SIG-M5 treated with dmso at 0.1 percent for 504 hours (cell line): ENCODE measurements around the gene RNF121.
"Not testable (repeated sequence)": the region's sequence is repeated elsewhere in the genome, so short reads cannot be mapped to it uniquely, and the experiment has no call there.

Source experiments
- DNase-seq: peaks from one replicate; lab custom pipeline; 2025; ENCODE audit not compliant: unreplicated experiment; lab: John Stamatoyannopoulos, UW

Gene RNF121

GRCh38 chr11:71928737-71929443 is at the start of gene RNF121:
Gene RNF121, plus strand, starts transcription at chr11:71929046. Its CDS starts 16 bp downstream, at chr11:71929062.
- peak; percentile 96 for DNase-seq

GRCh38 chr11:71885806-71886205 is 43.0 kb upstream of the RNF121 start:
- not testable (repeated sequence) for DNase-seq

GRCh38 chr11:71888335-71889010 is 40.4 kb upstream of the RNF121 start:
- DNase-seq = not testable (repeated sequence)

GRCh38 chr11:71889181-71889872 is 39.5 kb upstream of the RNF121 start:
- not testable (repeated sequence) for DNase-seq

- no peak for DNase-seq
These were observed 32.9 kb upstream of the RNF121 start for GRCh38 chr11:71895961-71896360.

GRCh38 chr11:71901137-71901536 is 27.7 kb upstream of the RNF121 start:
- DNase-seq = not testable (repeated sequence)

GRCh38 chr11:71908218-71908617 is 20.6 kb upstream of the RNF121 start:
- no peak for DNase-seq

GRCh38 chr11:71910775-71911174 is 18.1 kb upstream of the RNF121 start:
- DNase-seq = not testable (repeated sequence)

- DNase-seq = not testable (repeated sequence)
These were observed 17.4 kb upstream of the RNF121 start for GRCh38 chr11:71911321-71911985.

GRCh38 chr11:71911986-71912340 is 16.9 kb upstream of the RNF121 start:
- not testable (repeated sequence) for DNase-seq

GRCh38 chr11:71913756-71914526 is 14.9 kb upstream of the RNF121 start:
- DNase-seq = no peak

GRCh38 chr11:71914617-71915189 is 14.1 kb upstream of the RNF121 start:
- DNase-seq = no peak

GRCh38 chr11:71917646-71918140 is 11.2 kb upstream of the RNF121 start:
- no peak for DNase-seq

GRCh38 chr11:71927820-71928736 is 768 bp upstream of the RNF121 start, which contains the start of gene XNDC1N:
Gene XNDC1N, minus strand, starts transcription at chr11:71928594. Its CDS starts 5,241 bp downstream, at chr11:71923353.
- peak; percentile 94 for DNase-seq

- DNase-seq = no peak
These were observed 645 bp downstream of the RNF121 start for GRCh38 chr11:71929491-71929890.

GRCh38 chr11:71930556-71931244 is 1.9 kb downstream of the RNF121 start:
- no peak for DNase-seq

- DNase-seq = no peak
These were observed 2.4 kb downstream of the RNF121 start for GRCh38 chr11:71931245-71931602.

- no peak for DNase-seq
These were observed 4.5 kb downstream of the RNF121 start for GRCh38 chr11:71933141-71933933.
